ENCODE data around the gene BRME1.
"Not testable (repeated sequence)": the region's sequence is repeated elsewhere in the genome, so short reads cannot be mapped to it uniquely, and the experiment has no call there.

BRME1 gene

GRCh38 chr19:13865571-13866462, 40.1 kb downstream of the BRME1 start:
- DNase-seq (ENCODE audit: low read depth) = no peak

- DNase-seq (ENCODE audit: low read depth) = no peak
These were observed 41.0 kb downstream of the BRME1 start for GRCh38 chr19:13864667-13865570.

GRCh38 chr19:13864046-13864666, 41.8 kb downstream of the BRME1 start:
- DNase-seq (ENCODE audit: low read depth) = no peak

- no peak for DNase-seq (ENCODE audit: low read depth)
These were observed 44.0 kb downstream of the BRME1 start for GRCh38 chr19:13861714-13862531.

GRCh38 chr19:13861392-13861713, 44.6 kb downstream of the BRME1 start:
- DNase-seq (ENCODE audit: low read depth) = no peak

GRCh38 chr19:13860679-13861391, 45.1 kb downstream of the BRME1 start:
- DNase-seq (ENCODE audit: low read depth) = no peak

GRCh38 chr19:13859361-13859880, 46.5 kb downstream of the BRME1 start:
- no peak for DNase-seq (ENCODE audit: low read depth)

GRCh38 chr19:13856497-13856896, 49.4 kb downstream of the BRME1 start:
- no peak for DNase-seq (ENCODE audit: low read depth)

GRCh38 chr19:13852171-13852707, 53.7 kb downstream of the BRME1 start:
- DNase-seq (ENCODE audit: low read depth) = not testable (repeated sequence)

- DNase-seq (ENCODE audit: low read depth) = not testable (repeated sequence)
These were observed 54.2 kb downstream of the BRME1 start for GRCh38 chr19:13851734-13852114.

GRCh38 chr19:13850910-13851733, 54.8 kb downstream of the BRME1 start:
- no peak for DNase-seq (ENCODE audit: low read depth)

- DNase-seq (ENCODE audit: low read depth) = no peak
These were observed 55.7 kb downstream of the BRME1 start for GRCh38 chr19:13849991-13850909.

GRCh38 chr19:13848798-13849676, 56.9 kb downstream of the BRME1 start:
- no peak for DNase-seq (ENCODE audit: low read depth)

- DNase-seq (ENCODE audit: low read depth) = no peak
These were observed 57.6 kb downstream of the BRME1 start for GRCh38 chr19:13848340-13848677.

GRCh38 chr19:13847407-13848339, 58.2 kb downstream of the BRME1 start:
- DNase-seq (ENCODE audit: low read depth) = no peak

Measured in non-pigmented ciliary epithelial cell (primary cell).